GM23338 (cell line): Measurements from ENCODE around the gene MUC5B. TPM values are rescaled to one million over a fixed set of nuclear protein-coding genes. Genes with fewer than 3 reads are reported as not detected.

Source experiments
- ATAC-seq: fragments of 200-7000 bp; cut with Tn5 transposase; 3 replicates; pipeline ENCODE4 v1.9.1; 2020
- DNase-seq: peaks from one replicate; pipeline ENCODE4 v3.0.0-alpha.2; 2015; ENCODE audit warnings: low spot score
- H2AFZ ChIP-seq: fragments of 200-600 bp; sonication (generic); 2 replicates; pipeline ENCODE4 v1.8.0; 2016; ENCODE audit warnings: antibody characterized with exemption, mild to moderate bottlenecking, moderate library complexity
- H3F3A ChIP-seq: fragments of 200-600 bp; sonication (generic); replicated peaks from 2 replicates; pipeline ENCODE4 v1.8.0; 2017; ENCODE audit warnings: antibody characterized with exemption, mixed run types, low read depth
- H3K27ac ChIP-seq: fragments of 200-600 bp; sonication (generic); 2 replicates; pipeline ENCODE4 v1.6.1; 2016; ENCODE audit warnings: low read depth
- H3K27me3 ChIP-seq: fragments of 200-600 bp; sonication (generic); 2 replicates; pipeline ENCODE4 v1.8.0; 2016; ENCODE audit warnings: mild to moderate bottlenecking, mixed run types, moderate library complexity; ENCODE audit not compliant: insufficient read depth
- H3K36me3 ChIP-seq: fragments of 200-600 bp; sonication (generic); 2 replicates; pipeline ENCODE4 v1.8.0; 2016; ENCODE audit warnings: mild to moderate bottlenecking; ENCODE audit not compliant: insufficient read depth
- H3K4me1 ChIP-seq: fragments of 200-600 bp; sonication (generic); 2 replicates; pipeline ENCODE4 v1.8.0; 2016; ENCODE audit warnings: mild to moderate bottlenecking, moderate library complexity; ENCODE audit not compliant: insufficient read depth
- H3K4me2 ChIP-seq: fragments of 200-600 bp; sonication (generic); 2 replicates; pipeline ENCODE4 v1.7.1; 2017; ENCODE audit warnings: mixed run types
- H3K4me3 ChIP-seq: fragments of 200-600 bp; sonication (generic); 2 replicates; pipeline ENCODE4 v1.6.1; 2016; ENCODE audit warnings: mixed run types
- H3K79me2 ChIP-seq: fragments of 200-600 bp; sonication (generic); replicated peaks from 2 replicates; pipeline ENCODE4 v1.8.0; 2017; ENCODE audit warnings: mild to moderate bottlenecking; ENCODE audit not compliant: insufficient read depth
- H3K9me2 ChIP-seq: fragments of 200-600 bp; sonication (generic); 2 replicates; pipeline ENCODE4 v1.8.0; 2017; ENCODE audit not compliant: insufficient read depth
- H4K20me1 ChIP-seq: fragments of 200-600 bp; sonication (generic); replicated peaks from 2 replicates; pipeline ENCODE4 v1.8.0; 2017; ENCODE audit warnings: mild to moderate bottlenecking; ENCODE audit not compliant: insufficient read depth
- H3K27ac Mint-ChIP-seq: 2 replicates; pipeline ENCODE4 v1.8.0; 2020; ENCODE audit warnings: inconsistent platforms, mild to moderate bottlenecking, moderate library complexity, mixed read lengths
- H3K27me3 Mint-ChIP-seq: 3 replicates; pipeline ENCODE4 v1.8.0; 2022; ENCODE audit warnings: low read depth, mild to moderate bottlenecking, moderate library complexity, mixed read lengths, inconsistent platforms; ENCODE audit not compliant: insufficient read depth, poor library complexity
- H3K36me3 Mint-ChIP-seq: 3 replicates; pipeline ENCODE4 v1.8.0; 2021; ENCODE audit warnings: low read depth, mild to moderate bottlenecking, inconsistent platforms, moderate library complexity, mixed read lengths
- H3K4me1 Mint-ChIP-seq: 3 replicates; pipeline ENCODE4 v1.8.0; 2020; ENCODE audit warnings: mild to moderate bottlenecking, inconsistent platforms, mixed read lengths
- H3K4me3 Mint-ChIP-seq: 3 replicates; pipeline ENCODE4 v1.8.0; 2021; ENCODE audit warnings: moderate library complexity, mild to moderate bottlenecking, inconsistent platforms, mixed read lengths
- H3K9me3 Mint-ChIP-seq: 3 replicates; pipeline ENCODE4 v1.8.0; 2020; ENCODE audit warnings: moderate library complexity, mild to moderate bottlenecking, inconsistent platforms, mixed read lengths
- CREB1 ChIP-seq: fragments of 250-450 bp; sonication (Bioruptor Pico); IDR thresholded peaks from 2 replicates; pipeline ENCODE4 v1.5.0; 2020; ENCODE audit warnings: low read depth, mild to moderate bottlenecking, moderate library complexity
- CTCF ChIP-seq, 2 experiments: fragments of 200-600 bp in 1 of 2; sonication (generic) in 1 of 2; conservative IDR thresholded peaks; 2 replicates each; pipeline versions ENCODE4 v1.5.1 to v1.6.1; 2016 to 2017; ENCODE audit warnings: antibody characterized with exemption in 2 of 2, low read depth in 2 of 2, mild to moderate bottlenecking in 2 of 2, moderate library complexity in 1 of 2
- JUNB ChIP-seq: IDR thresholded peaks from one replicate; pipeline ENCODE4 v1.6.1; 2016; ENCODE audit warnings: antibody characterized with exemption; ENCODE audit not compliant: unreplicated experiment
- NANOG ChIP-seq: IDR thresholded peaks from 2 replicates; pipeline ENCODE4 v1.6.1; 2016; ENCODE audit warnings: antibody characterized with exemption, borderline replicate concordance
- STAT1 ChIP-seq: IDR thresholded peaks from one replicate; pipeline ENCODE4 v1.6.1; 2016; ENCODE audit warnings: antibody characterized with exemption; ENCODE audit not compliant: unreplicated experiment
- polyA plus RNA-seq: library from polyadenylated mRNA; unstranded; fragments of >200 nt; fragmentation: Nextera tagmentation; extraction: Ambion mirVana; gene quantifications from 2 replicates; pipeline ENCODE4 v1.2.1, GENCODE V29; 2016
- total RNA-seq: library from RNA; depleted of rRNA; stranded (reverse); fragments of >200 nt; shearing (Covaris generic); gene quantifications from 2 replicates; pipeline ENCODE4 v1.2.3, GENCODE V29; 2014

The MUC5B gene
- total and polyA plus RNA-seq, 2 experiments from 2014 or later, result 0.18 to 0.90 TPM

- H3K36me3 ChIP-seq, result no peaks in the 10 kb centered on the region
- H3F3A ChIP-seq, result no peaks in the 10 kb centered on the region
- no peaks in the 10 kb centered on the region; the same call in 2 of the 3 replicates for H3K4me1 Mint-ChIP-seq
- no peaks in the 10 kb centered on the region for H4K20me1 ChIP-seq
- H3K4me3 Mint-ChIP-seq, result no peak overlapping the region
- no peaks in the 10 kb centered on the region for H3K27me3 ChIP-seq
- no peak overlapping the region for H3K4me3 ChIP-seq
- no peak overlapping the region for H3K27ac ChIP-seq
- DNase-seq, result no peak
- no peak overlapping the region for H3K4me2 ChIP-seq
- no peak overlapping the region for H2AFZ ChIP-seq
- H3K4me1 ChIP-seq, result no peaks in the 10 kb centered on the region
- H3K9me2 ChIP-seq, result no peaks in the 10 kb centered on the region
- no peak for ATAC-seq
- no peaks in the 10 kb centered on the region for H3K36me3 Mint-ChIP-seq
- TF ChIP-seq CREB1 (CRISPR knock-in tag) (no peak), NANOG (no peak)
- H3K9me3 Mint-ChIP-seq, result no peaks in the 10 kb centered on the region
- peaks cover 3% of the 10 kb centered on the region for H3K27me3 Mint-ChIP-seq
- H3K79me2 ChIP-seq, result no peaks in the 10 kb centered on the region
- H3K27ac Mint-ChIP-seq, result no peak overlapping the region
Observed at GRCh38 chr11:1202154-1202775, 20.6 kb upstream of the MUC5B start.

- no peak overlapping the region for H3K4me3 Mint-ChIP-seq
- H3K27me3 Mint-ChIP-seq, result peaks cover 3% of the 10 kb centered on the region
- no peak overlapping the region for H3K27ac Mint-ChIP-seq
- Histone ChIP-seq H3F3A (no peaks in the 10 kb centered on the region), H3K4me2 (no peak overlapping the region), H3K4me1 (no peaks in the 10 kb centered on the region), H4K20me1 (no peaks in the 10 kb centered on the region), H3K4me3 (no peak overlapping the region), H3K79me2 (no peaks in the 10 kb centered on the region), H3K27me3 (no peaks in the 10 kb centered on the region), H2AFZ (peak overlapping the region; percentile 76), H3K36me3 (no peaks in the 10 kb centered on the region), H3K27ac (no peak overlapping the region), H3K9me2 (no peaks in the 10 kb centered on the region)
- no peaks in the 10 kb centered on the region; the same call in 2 of the 3 replicates for H3K4me1 Mint-ChIP-seq
- no peaks in the 10 kb centered on the region for H3K36me3 Mint-ChIP-seq
- H3K9me3 Mint-ChIP-seq, result no peaks in the 10 kb centered on the region
- ATAC-seq (peak; percentile 92), DNase-seq (peak; percentile 88)
- TF ChIP-seq JUNB (no peak), CTCF (conservative IDR thresholded peaks at IDR 0.05; ENCODE audit: low read depth in 2 of 2) (peak; percentile 70 to 96)
Observed at GRCh38 chr11:1202776-1203504, 19.9 kb upstream of the MUC5B start.

GRCh38 chr11:1203505-1204271, 19.2 kb upstream of the MUC5B start:
- Histone ChIP-seq H3K4me2 (no peak overlapping the region), H3K9me2 (no peaks in the 10 kb centered on the region), H3K4me3 (no peak overlapping the region), H3K4me1 (no peaks in the 10 kb centered on the region), H3K27ac (no peak overlapping the region), H4K20me1 (no peaks in the 10 kb centered on the region), H3K36me3 (no peaks in the 10 kb centered on the region), H3F3A (no peaks in the 10 kb centered on the region), H3K27me3 (no peaks in the 10 kb centered on the region), H2AFZ (peak overlapping the region; percentile 76), H3K79me2 (no peaks in the 10 kb centered on the region)
- Mint-ChIP-seq H3K9me3 (no peaks in the 10 kb centered on the region), H3K4me3 (no peak overlapping the region), H3K36me3 (no peaks in the 10 kb centered on the region), H3K27me3 (peaks cover 3% of the 10 kb centered on the region), H3K4me1 (no peaks in the 10 kb centered on the region; the same call in 2 of the 3 replicates), H3K27ac (no peak overlapping the region)
- DNase-seq, result no peak
- no peak for ATAC-seq
- no peak for TF ChIP-seq STAT1
